Vagina (tissue), 2 donors: ENCODE measurements around the gene INSR.

Experiments used
- CTCF ChIP-seq, 3 experiments: fragments of 450-650 bp in 2 of 3; fragments of 200-600 bp in 1 of 3; sonication (generic) in 1 of 3; IDR thresholded peaks; one replicate each; pipeline ENCODE4 v1.5.1; 2017 to 2019; ENCODE audit warnings: antibody characterized with exemption in 3 of 3, mild to moderate bottlenecking in 2 of 3, moderate library complexity in 2 of 3
- POLR2A ChIP-seq, 2 donors: fragments of 450-650 bp; IDR thresholded peaks; one replicate each; pipeline ENCODE4 v1.6.1; 2017; ENCODE audit warnings: antibody characterized with exemption in 2 of 2, mild to moderate bottlenecking in 2 of 2, moderate library complexity in 2 of 2

DNA sequence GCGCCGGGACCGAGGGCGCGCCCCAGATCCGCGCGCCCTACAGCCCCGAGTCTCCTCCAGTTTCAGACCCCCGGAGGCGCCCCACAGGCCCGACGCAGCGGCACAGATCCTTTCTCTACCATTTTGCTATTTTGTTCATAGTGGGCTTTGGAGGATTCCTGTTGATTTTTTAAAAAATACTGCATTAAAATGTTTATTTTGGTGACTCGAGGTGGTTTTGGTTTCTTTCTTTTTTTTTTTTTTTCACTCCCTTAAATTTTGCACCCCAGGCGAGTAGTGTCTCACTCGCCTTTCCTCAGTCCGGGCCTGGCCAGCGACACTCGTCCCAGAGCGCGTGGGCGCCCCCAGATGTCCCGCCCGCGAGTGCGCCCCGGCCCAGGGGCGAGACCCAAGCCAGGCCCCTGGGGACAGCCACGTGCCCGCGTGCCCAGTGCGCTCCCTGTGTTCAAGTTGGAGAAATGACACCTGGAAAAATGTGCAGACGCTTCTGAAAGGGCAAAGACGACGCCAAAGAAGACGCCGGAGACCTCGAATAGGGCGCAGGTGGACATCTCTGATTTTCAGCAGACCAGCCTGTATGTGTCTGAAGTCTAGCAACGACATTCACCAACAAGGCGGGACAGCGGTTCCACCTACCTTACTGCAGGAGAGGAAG lies 471 bp upstream of the INSR start:
- TF ChIP-seq CTCF (IDR thresholded peaks at IDR 0.05): peak in 2 of 3 experiments; percentile 21 to 32
- no peak for TF ChIP-seq POLR2A (IDR thresholded peaks at IDR 0.05)
